CD4-positive, CD25-positive, alpha-beta regulatory T cell (primary cell): Measurements from ENCODE around the gene ZFYVE21. TPM values are rescaled to one million over a fixed set of nuclear protein-coding genes. Genes with fewer than 3 reads are reported as not detected.

Experiments
- ATAC-seq, 2 donors: fragments of 150-1000 bp; cut with Tn5 transposase; one replicate each; pipeline ENCODE4 v1.10.0; 2021; ENCODE audit warnings: low read depth in 2 of 2, moderate number of reproducible peaks in 2 of 2, moderate library complexity in 1 of 2
- DNase-seq, 3 donors: peaks; one replicate each; pipeline versions ENCODE4 v3.0.0 to v3.0.0-alpha.2; 2012 to 2022; ENCODE audit warnings: mixed read lengths in 1 of 3
- H3K27ac ChIP-seq: one replicate; pipeline ENCODE4 v1.7.0; 2013; ENCODE audit warnings: mild to moderate bottlenecking, low read length; ENCODE audit not compliant: insufficient read depth, poor library complexity, severe bottlenecking
- H3K27me3 ChIP-seq: one replicate; pipeline ENCODE4 v1.7.0; 2013; ENCODE audit warnings: low read length; ENCODE audit not compliant: control insufficient read depth, insufficient read depth
- H3K36me3 ChIP-seq: one replicate; pipeline ENCODE4 v1.7.0; 2013; ENCODE audit warnings: mild to moderate bottlenecking, low read length, moderate library complexity; ENCODE audit not compliant: control insufficient read depth, insufficient read depth
- H3K4me1 ChIP-seq: 2 replicates; pipeline ENCODE4 v1.7.0; 2013; ENCODE audit warnings: mild to moderate bottlenecking, low read length; ENCODE audit not compliant: insufficient read depth, control insufficient read depth, poor library complexity, severe bottlenecking
- H3K4me3 ChIP-seq: one replicate; pipeline ENCODE4 v1.7.0; 2013; ENCODE audit warnings: low read depth, mild to moderate bottlenecking, low read length, moderate library complexity
- H3K9me3 ChIP-seq, 2 experiments: 1 replicate in 1 of 2; 2 replicates in 1 of 2; pipeline ENCODE4 v1.7.0; 2013; ENCODE audit warnings: low read length in 2 of 2, mild to moderate bottlenecking in 1 of 2, moderate library complexity in 1 of 2; ENCODE audit not compliant: control insufficient read depth in 2 of 2
- H3K27ac Mint-ChIP-seq, 3 donors: one replicate each; pipeline ENCODE4 v1.8.0; 2020 to 2022; ENCODE audit warnings: mild to moderate bottlenecking in 3 of 3, mixed read lengths in 3 of 3, moderate library complexity in 2 of 3
- H3K27me3 Mint-ChIP-seq: one replicate; pipeline ENCODE4 v1.8.0; 2022; ENCODE audit warnings: mild to moderate bottlenecking, mixed read lengths
- H3K36me3 Mint-ChIP-seq: one replicate; pipeline ENCODE4 v1.8.0; 2020; ENCODE audit warnings: mixed read lengths
- H3K4me1 Mint-ChIP-seq, 4 donors: one replicate each; pipeline ENCODE4 v1.8.0; 2020 to 2022; ENCODE audit warnings: mixed read lengths in 4 of 4, mild to moderate bottlenecking in 1 of 4
- H3K4me3 Mint-ChIP-seq, 4 donors: one replicate each; pipeline ENCODE4 v1.8.0; 2020 to 2022; ENCODE audit warnings: mild to moderate bottlenecking in 4 of 4, mixed read lengths in 4 of 4, moderate library complexity in 3 of 4
- H3K9me3 Mint-ChIP-seq, 7 donors: one replicate each; pipeline ENCODE4 v1.8.0; 2020 to 2022; ENCODE audit warnings: mixed read lengths in 7 of 7, mild to moderate bottlenecking in 3 of 7, moderate library complexity in 2 of 7
- polyA plus RNA-seq, 4 donors: library from polyadenylated mRNA; unstranded; fragments of 300-500 nt; fragmentation: Illumina TruSeq; gene quantifications; one replicate each; pipeline ENCODE4 v1.2.3, GENCODE V29; 2021
- total RNA-seq: library from RNA; stranded (reverse); gene quantifications from one replicate; pipeline ENCODE4 v1.2.3, GENCODE V29; 2022

The ZFYVE21 gene
- total and polyA plus RNA-seq, 5 donors from 2014 or later = 12.1 to 25.0 (median 15.1) TPM

DNA sequence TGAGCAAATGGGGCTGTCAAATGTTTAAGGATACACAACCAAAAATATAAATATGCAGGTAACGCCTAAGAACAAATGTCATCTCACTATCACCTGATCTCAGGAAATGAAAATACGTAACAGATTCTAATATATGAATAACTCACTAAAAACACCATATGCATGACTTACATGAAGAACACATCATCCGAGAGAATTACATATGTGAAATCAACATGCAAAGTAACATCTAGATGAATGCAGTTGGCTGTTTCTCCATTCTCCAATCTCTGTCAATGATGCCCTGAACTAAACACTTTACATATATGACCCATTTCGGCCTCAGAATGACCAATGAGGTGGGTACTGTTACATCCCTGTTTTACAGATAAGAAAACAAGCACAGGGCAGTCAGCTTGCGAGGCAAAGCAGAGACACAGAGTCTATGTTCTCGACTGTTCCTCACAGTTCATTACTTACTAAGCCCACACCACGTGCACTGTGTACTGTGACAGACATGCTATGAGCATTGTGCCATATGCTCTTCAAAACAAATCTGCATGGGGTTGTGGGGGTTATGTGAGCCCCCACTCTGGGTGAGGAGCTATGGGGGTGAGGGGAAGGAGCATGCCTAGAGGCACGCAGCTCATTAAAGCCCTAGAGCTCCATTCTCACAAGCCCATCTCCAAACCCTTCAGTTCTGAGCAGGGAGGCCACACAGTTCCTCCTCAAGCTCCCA is 42.6 kb downstream of the ZFYVE21 start:
- H3K36me3 ChIP-seq = peaks cover 8% of the 10 kb centered on the region
- ATAC-seq (no peak), DNase-seq (no peak)
- no peaks in the 10 kb centered on the region for H3K9me3 ChIP-seq
- no peak overlapping the region for H3K27ac ChIP-seq
- Mint-ChIP-seq H3K36me3 (no peaks in the 10 kb centered on the region), H3K4me3 (no peak overlapping the region), H3K4me1 (peaks cover 0 to 8% (median 0%) of the 10 kb centered on the region in 4 donors), H3K27me3 (no peaks in the 10 kb centered on the region), H3K9me3 (no peaks in the 10 kb centered on the region), H3K27ac (no peak overlapping the region)
- H3K4me1 ChIP-seq = no peaks in the 10 kb centered on the region
- no peak overlapping the region for H3K4me3 ChIP-seq
- H3K27me3 ChIP-seq = no peaks in the 10 kb centered on the region

DNA sequence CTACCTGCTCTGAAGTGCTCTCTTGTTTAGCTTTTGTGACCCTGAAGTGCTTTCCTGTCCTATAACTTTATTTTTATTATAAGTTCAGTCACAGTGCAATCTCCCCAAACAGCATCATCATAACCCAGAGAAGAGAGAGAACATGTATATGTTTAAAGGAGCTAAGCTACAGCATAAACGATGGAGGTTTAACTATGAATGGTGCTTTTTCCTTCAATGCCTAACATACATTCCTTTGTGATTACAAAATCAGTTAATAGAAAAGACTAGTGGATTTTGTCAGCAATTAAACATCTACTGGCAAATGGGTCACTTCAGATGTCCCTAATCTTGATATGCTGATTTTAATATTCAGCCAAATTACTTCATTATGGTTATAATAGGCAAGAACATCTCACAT is 46.4 kb downstream of the ZFYVE21 start:
- H3K9me3 Mint-ChIP-seq = no peaks in the 10 kb centered on the region
- no peak overlapping the region for H3K27ac ChIP-seq
- no peak overlapping the region for H3K27ac Mint-ChIP-seq
- H3K4me3 ChIP-seq = no peak overlapping the region
- H3K4me1 ChIP-seq = no peaks in the 10 kb centered on the region
- no peak for ATAC-seq
- peaks cover 0 to 12% (median 0%) of the 10 kb centered on the region in 4 donors for H3K4me1 Mint-ChIP-seq
- H3K4me3 Mint-ChIP-seq = no peak overlapping the region
- peaks cover 10% of the 10 kb centered on the region for H3K36me3 Mint-ChIP-seq
- H3K27me3 ChIP-seq = no peaks in the 10 kb centered on the region
- H3K9me3 ChIP-seq = no peaks in the 10 kb centered on the region
- no peaks in the 10 kb centered on the region for H3K27me3 Mint-ChIP-seq
- DNase-seq = no peak
- peaks cover 7% of the 10 kb centered on the region for H3K36me3 ChIP-seq

DNA sequence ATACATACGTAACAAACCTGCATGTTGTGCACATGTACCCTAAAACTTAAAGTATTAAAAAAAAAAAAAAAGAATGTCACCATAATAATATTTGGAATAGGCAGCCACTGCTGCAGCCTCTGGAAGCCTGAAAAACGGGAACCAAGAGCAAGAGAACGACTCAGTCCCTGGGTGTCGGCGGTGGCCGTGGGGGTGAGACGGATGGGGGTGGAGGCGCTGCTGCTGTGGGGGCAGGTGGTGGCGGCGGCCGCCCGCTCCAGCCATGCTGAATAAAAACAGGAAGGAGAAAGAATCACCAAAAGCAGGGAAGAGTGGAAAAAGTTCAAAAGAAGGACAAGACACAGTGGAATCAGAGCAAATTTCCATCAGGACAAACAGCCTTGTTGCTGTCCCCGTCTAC is 46.9 kb downstream of the ZFYVE21 start:
- H3K36me3 ChIP-seq = peaks cover 7% of the 10 kb centered on the region
- no peak overlapping the region for H3K27ac Mint-ChIP-seq

DNA sequence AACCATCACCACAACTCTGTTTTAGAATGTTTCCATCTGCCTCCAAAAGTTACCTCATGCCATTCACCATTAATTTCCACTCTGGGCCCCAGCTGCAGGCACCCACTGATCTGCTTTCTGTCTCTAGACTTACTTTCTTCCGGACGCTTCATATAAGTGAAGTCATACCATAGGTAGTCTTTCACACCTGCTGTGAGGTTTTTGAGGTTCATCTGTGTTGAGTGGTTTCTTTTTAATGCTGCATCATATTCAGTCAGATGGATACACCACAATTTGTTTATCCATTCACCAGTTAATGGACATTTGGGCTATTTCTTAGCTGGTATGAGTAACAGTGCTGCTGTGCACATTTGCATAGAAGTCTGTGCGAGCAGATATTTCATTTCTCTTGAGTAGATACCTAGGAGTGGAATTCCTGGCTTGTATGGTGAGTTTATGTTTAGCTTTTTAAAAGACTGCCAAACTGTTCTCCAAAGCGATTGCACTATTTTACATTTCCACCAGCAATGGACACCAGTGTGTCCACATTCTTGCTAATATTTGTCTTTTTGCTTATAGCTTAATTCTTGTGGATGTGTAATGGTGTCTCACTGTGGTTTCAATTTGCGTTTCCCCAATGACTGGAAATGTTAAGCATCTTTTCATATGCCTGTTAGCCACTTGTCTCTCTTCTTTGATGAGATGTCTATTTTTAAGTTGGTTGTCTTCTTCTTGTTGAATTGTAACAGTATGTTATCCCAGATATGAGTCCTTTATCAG is 48.3 kb downstream of the ZFYVE21 start:
- Histone ChIP-seq H3K36me3 (peaks cover 7% of the 10 kb centered on the region), H3K4me3 (no peak overlapping the region), H3K27me3 (no peaks in the 10 kb centered on the region), H3K4me1 (no peaks in the 10 kb centered on the region), H3K9me3 (no peaks in the 10 kb centered on the region), H3K27ac (no peak overlapping the region)
- Mint-ChIP-seq H3K4me1 (peaks cover 0 to 6% (median 0%) of the 10 kb centered on the region in 4 donors), H3K27ac (no peak overlapping the region), H3K27me3 (no peaks in the 10 kb centered on the region), H3K4me3 (no peak overlapping the region), H3K9me3 (no peaks in the 10 kb centered on the region), H3K36me3 (peaks cover 16% of the 10 kb centered on the region)
- no peak for ATAC-seq
- no peak for DNase-seq

More for the DNA sequence above, 46.9 kb downstream of the ZFYVE21 start:
- no peaks in the 10 kb centered on the region for H3K9me3 Mint-ChIP-seq
- Histone ChIP-seq H3K27ac (no peak overlapping the region), H3K27me3 (no peaks in the 10 kb centered on the region), H3K9me3 (no peaks in the 10 kb centered on the region), H3K4me1 (no peaks in the 10 kb centered on the region), H3K4me3 (no peak overlapping the region)
- peaks cover 0 to 12% (median 0%) of the 10 kb centered on the region in 4 donors for H3K4me1 Mint-ChIP-seq
- H3K27me3 Mint-ChIP-seq = no peaks in the 10 kb centered on the region
- H3K36me3 Mint-ChIP-seq = peaks cover 13% of the 10 kb centered on the region
- no peak for DNase-seq
- H3K4me3 Mint-ChIP-seq = no peak overlapping the region
- ATAC-seq = no peak

DNA sequence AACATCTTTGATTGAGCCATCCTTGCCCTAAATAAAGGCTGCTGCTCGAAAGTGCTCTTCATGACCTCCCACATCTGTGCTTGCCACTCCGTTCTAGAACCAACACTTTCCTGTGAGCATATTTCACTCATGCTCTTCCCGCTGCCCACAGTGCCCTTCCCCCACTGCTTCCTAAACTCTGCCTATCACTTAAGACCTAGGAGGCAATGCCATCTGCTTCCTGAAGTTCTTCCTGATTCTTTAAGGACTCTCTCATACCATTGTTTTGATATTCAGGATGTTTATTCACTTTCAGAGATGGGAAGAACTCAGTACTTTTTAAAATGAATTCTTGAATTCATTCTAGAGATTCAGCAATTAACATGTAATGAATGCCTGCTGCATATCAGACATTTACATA is 49.9 kb downstream of the ZFYVE21 start:
- Mint-ChIP-seq H3K4me3 (no peak overlapping the region), H3K4me1 (peaks cover 0 to 6% (median 0%) of the 10 kb centered on the region in 4 donors), H3K27ac (peak overlapping the region in 1 of 3 donors; percentile 15), H3K27me3 (no peaks in the 10 kb centered on the region), H3K36me3 (peaks cover 16% of the 10 kb centered on the region), H3K9me3 (no peaks in the 10 kb centered on the region)
- DNase-seq (no peak), ATAC-seq (no peak)
- Histone ChIP-seq H3K27ac (no peak overlapping the region), H3K36me3 (peaks cover 7% of the 10 kb centered on the region), H3K4me3 (no peak overlapping the region), H3K27me3 (no peaks in the 10 kb centered on the region), H3K9me3 (no peaks in the 10 kb centered on the region), H3K4me1 (no peaks in the 10 kb centered on the region)

DNA sequence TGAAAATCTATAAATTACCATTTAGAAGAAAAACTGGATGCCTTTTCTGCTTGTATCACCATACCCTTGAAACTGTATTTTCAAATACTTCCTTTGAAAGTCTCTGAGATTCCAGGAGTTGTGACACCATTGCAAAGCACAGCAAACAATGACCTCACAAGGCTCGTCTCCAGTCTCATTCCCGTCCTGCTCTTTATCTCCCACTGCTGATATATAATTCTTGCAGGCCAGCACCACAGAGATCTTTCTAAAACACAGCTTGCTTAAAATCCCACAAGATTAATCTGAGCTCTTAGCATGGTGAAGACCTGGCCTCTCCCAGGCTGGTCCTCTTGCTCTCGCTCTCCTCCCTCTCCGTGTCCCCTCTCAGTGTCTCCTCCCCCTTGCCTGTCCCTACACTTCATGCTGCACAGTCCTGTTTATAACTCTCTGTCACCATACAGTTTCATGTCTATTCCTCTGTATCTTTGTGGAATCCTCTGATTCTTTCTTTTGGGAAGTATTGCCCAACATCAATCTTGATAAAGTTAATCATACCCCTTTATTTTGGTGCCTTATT is 51.8 kb downstream of the ZFYVE21 start:
- peaks cover 0 to 3% (median 0%) of the 10 kb centered on the region in 4 donors for H3K4me1 Mint-ChIP-seq
- H3K27me3 Mint-ChIP-seq = no peaks in the 10 kb centered on the region
- H3K27ac ChIP-seq = no peak overlapping the region
- no peaks in the 10 kb centered on the region for H3K9me3 ChIP-seq
- H3K9me3 Mint-ChIP-seq = peaks cover 0 to 4% (median 0%) of the 10 kb centered on the region in 7 donors
- no peak overlapping the region for H3K4me3 Mint-ChIP-seq
- H3K27me3 ChIP-seq = no peaks in the 10 kb centered on the region
- H3K4me3 ChIP-seq = no peak overlapping the region
- H3K36me3 Mint-ChIP-seq = peaks cover 24% of the 10 kb centered on the region
- ATAC-seq (no peak), DNase-seq (no peak)
- H3K27ac Mint-ChIP-seq = no peak overlapping the region
- peaks cover 12% of the 10 kb centered on the region for H3K36me3 ChIP-seq
- no peaks in the 10 kb centered on the region for H3K4me1 ChIP-seq

DNA sequence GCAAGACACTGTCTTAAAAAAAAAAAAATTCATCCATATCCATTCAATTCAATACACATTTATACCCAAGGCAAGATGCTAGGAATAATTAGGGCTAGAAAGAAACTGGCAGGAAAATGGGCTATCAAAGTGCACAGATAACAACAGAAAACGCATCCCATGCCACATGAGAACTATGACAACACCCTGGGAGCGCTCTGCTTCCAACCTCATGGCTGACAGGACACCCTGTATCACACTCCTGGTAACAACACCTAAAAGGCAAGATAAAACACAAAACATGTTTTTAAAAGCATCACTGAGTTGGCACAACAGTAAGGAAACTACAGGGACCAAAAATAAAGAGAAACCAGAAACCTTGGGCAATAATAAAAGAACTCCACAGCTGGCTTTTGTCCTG is 54.9 kb downstream of the ZFYVE21 start:
- H3K4me3 Mint-ChIP-seq = no peak overlapping the region
- peaks cover 0 to 4% (median 0%) of the 10 kb centered on the region in 7 donors for H3K9me3 Mint-ChIP-seq
- peak overlapping the region in 1 of 3 donors; percentile 63 for H3K27ac Mint-ChIP-seq
- Histone ChIP-seq H3K27me3 (no peaks in the 10 kb centered on the region), H3K27ac (no peak overlapping the region), H3K4me1 (no peaks in the 10 kb centered on the region), H3K9me3 (no peaks in the 10 kb centered on the region), H3K4me3 (no peak overlapping the region), H3K36me3 (peaks cover 14% of the 10 kb centered on the region)
- ATAC-seq (no peak), DNase-seq (no peak)
- peaks cover 0 to under 1% (median 0%) of the 10 kb centered on the region in 4 donors for H3K4me1 Mint-ChIP-seq
- H3K27me3 Mint-ChIP-seq = no peaks in the 10 kb centered on the region
- H3K36me3 Mint-ChIP-seq = peaks cover 37% of the 10 kb centered on the region
